NB4 (cell line): ENCODE measurements around the gene RECK.

Source experiments
- POLR2A ChIP-seq: IDR thresholded peaks from 2 replicates; pipeline ENCODE4 v1.6.1; 2011; ENCODE audit warnings: mild to moderate bottlenecking; ENCODE audit not compliant: insufficient read length; ENCODE audit errors: extremely low read depth
- TF ChIP-seq, protein P1 (sequence below): IDR thresholded peaks from one replicate; pipeline ENCODE4 v1.5.1; 2012; ENCODE audit warnings: low read depth, low read length
- TF ChIP-seq, protein P2 (sequence below): IDR thresholded peaks from 2 replicates; pipeline ENCODE4 v1.6.1; 2011; ENCODE audit warnings: low read depth, low read length

DNA sequence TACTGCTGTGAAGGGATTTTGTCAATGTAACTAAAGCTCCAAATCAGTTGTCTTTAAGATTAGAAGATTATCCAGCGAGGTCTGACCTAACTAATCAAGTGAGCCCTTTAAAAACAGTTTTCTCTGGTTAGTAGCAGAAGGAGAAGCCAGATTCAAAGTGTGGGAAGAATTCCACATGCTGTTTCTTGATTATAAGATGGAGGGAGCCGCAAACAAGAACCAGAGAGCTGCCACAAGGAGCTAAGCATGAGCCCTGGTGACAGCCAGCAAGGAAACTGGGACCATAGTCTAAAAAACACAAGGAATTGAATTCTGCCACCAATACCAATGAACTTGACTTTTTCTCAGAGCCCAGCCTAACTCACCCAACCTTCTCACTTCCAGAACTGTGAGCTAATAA, 41.8 kb upstream of the RECK start:
- no peak for TF ChIP-seq POLR2A
- TF ChIP-seq, protein P1, sequence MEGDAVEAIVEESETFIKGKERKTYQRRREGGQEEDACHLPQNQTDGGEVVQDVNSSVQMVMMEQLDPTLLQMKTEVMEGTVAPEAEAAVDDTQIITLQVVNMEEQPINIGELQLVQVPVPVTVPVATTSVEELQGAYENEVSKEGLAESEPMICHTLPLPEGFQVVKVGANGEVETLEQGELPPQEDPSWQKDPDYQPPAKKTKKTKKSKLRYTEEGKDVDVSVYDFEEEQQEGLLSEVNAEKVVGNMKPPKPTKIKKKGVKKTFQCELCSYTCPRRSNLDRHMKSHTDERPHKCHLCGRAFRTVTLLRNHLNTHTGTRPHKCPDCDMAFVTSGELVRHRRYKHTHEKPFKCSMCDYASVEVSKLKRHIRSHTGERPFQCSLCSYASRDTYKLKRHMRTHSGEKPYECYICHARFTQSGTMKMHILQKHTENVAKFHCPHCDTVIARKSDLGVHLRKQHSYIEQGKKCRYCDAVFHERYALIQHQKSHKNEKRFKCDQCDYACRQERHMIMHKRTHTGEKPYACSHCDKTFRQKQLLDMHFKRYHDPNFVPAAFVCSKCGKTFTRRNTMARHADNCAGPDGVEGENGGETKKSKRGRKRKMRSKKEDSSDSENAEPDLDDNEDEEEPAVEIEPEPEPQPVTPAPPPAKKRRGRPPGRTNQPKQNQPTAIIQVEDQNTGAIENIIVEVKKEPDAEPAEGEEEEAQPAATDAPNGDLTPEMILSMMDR, result no peak
- TF ChIP-seq, protein P2, sequence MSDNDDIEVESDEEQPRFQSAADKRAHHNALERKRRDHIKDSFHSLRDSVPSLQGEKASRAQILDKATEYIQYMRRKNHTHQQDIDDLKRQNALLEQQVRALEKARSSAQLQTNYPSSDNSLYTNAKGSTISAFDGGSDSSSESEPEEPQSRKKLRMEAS, result no peak
